DMS 273 (cell line): ENCODE measurements around the gene RBBP4.
A peak's percentile ranks its signal among the peaks of the same experiment; 100 is the strongest.
"Not testable (repeated sequence)": the region's sequence is repeated elsewhere in the genome, so short reads cannot be mapped to it uniquely, and the experiment has no call there.

ENCODE experiments used
- DNase-seq: peaks from one replicate; lab custom pipeline; 2025; ENCODE audit not compliant: unreplicated experiment; lab: John Stamatoyannopoulos, UW

Gene RBBP4

DNA sequence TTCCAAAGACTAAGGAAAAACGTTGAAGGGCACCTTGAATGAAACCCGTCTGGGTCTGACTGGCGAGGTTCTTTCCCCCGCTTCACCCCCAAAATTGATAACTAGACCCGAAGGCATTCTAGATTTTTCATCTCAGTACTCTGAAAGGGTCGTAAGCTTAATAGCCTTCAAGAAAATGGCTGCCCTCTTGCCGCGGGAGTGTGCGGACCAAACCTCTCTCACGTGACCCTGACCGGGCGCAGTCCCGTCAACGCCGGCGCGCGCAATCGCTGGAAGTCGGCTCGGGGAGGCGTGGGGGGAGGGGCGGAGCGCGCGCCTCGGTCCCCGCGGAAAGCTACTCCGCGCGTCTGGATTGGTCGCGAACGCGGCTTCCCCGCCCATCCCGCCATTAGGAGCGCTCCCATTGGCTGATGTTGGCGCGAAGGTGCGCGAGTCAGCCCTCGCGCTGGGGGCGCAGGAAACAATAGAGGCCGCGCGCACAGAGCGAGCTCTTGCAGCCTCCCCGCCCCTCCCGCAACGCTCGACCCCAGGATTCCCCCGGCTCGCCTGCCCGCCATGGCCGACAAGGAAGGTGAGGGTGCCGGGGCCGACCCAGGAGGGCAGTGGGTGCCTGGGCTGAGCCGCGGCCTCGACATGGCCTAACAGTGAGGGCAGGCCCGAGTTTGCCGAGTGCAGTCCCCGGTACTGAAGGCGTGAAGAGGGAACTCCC, at the start of gene RBBP4:
TSS of gene RBBP4 (plus strand) at position 457 of the 709 bp plus-strand sequence. CDS start at position 556, 99 bp downstream.
- DNase-seq: peak; percentile 99

- no peak for DNase-seq
These were observed 45.1 kb upstream of the RBBP4 start for GRCh38 chr1:32605711-32606424.

GRCh38 chr1:32606565-32607371, 44.2 kb upstream of the RBBP4 start:
- DNase-seq: no peak

GRCh38 chr1:32609180-32609579, 41.8 kb upstream of the RBBP4 start:
- no peak for DNase-seq

DNA sequence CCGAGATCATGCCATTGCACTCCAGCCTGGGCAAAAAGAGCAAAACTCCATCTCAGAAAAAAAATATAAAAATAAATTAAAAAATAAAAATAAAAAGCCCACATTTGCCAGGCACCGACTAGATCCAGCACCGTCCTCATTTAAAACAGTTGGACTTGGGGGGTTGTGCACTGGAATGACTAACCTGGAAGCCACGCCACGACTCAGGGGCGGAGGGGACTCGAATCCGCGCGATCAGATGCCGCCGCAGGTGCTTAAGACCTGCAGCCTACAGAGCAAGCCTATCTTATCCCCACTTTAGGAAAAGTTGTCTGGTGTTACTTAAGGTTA, 39.2 kb upstream of the RBBP4 start:
- no peak for DNase-seq

GRCh38 chr1:32612189-32612881, 38.7 kb upstream of the RBBP4 start:
- peak; percentile 93 for DNase-seq

DNA sequence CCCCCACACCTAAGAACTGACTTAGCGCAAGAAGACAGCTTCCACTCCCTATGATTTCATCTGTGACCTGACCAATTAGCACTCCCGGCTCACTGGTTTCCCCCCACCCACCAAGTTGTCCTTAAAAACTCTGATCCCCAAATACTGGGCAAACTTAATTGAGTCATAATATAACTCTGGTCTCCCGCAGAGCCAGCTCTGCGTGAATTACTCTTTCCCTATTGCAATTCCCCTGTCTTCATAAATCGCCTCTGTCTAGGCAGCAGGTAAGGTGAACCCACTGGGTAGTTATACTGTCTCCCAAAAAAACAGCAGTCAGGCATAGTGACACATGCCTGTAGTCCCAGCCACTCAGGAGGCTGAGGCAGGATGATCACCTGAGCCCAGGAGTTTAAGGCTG, 37.5 kb upstream of the RBBP4 start:
- no peak for DNase-seq

DNA sequence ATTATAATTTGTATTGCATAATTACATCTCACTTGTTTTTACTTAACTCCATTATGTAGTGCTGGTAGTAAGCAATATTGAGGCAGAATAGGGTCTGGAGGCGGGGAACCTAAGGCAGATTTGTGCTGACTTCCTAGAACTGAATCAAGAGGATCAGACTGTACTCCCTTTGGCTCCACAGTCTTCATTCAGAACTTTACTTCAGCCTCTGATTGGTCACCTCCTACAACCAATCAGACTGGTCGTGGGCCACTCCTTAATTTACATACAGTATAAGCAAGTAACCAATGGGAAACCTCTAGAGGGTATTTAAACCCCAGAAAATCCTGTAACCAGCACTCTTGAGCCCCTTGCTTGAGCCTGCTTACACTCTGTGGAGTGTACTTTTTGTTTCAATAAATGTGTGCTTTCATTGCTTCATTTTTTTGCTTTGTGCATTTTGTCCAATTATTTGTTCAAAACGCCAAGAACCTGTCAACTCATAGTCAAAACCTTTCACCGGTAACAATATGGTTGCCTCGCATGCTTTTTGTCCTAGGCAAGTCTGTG, 32.3 kb upstream of the RBBP4 start:
- peak; percentile 38 for DNase-seq

DNA sequence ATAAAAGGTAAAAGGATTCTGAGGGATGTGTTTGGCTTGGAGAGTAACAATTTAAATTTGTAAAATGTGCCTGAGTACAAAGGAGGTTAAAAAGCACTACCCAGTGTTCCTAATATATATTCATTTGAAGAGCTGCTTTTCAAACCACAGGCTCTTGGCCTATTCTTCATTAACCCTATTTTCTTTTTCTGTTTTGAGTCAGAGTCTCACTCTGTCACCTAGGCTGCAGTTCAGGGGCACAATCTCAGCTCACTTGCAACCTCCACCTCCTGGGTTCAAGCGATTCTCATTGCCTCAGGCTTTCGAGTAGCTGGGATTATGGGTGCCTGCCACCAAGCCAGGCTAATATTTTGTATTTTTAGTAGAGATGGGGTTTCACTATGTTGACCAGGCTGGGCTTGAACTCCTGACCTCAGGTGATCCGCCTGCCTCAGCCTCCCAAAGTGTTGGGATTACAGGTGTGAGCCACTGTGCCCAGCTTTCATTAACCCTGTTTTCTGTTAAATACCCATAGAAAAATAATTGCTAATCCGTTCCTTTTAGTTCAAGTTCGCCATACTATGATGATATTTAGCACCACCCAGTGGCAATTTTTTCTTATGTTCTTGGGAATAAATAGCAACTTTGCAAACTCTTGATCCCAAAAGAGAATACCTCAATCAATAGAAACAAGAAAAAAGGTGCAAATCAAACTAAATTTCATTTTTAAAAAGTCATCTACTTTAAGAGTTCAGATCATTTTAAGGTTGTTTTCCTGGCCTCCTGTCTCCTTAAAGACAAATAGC, 31.1 kb upstream of the RBBP4 start:
- DNase-seq: peak; percentile 26

DNA sequence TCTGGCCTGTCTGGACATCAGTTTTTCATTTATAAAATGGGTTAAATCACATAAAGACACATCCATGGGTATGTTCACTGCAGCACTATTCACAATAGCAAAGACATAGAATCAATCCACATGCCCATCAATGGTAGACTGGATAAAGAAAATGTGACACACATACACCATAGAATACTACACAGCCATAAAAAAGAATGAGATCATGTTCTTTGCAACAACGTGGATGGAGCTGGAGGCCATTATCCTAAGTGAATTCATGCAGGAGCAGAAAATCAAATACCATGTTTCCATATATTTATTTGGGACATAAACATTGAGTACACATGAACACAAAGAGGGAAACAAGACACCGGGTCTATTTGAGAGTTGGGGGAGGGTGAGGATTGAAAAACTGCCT, 28.8 kb upstream of the RBBP4 start:
- DNase-seq: no peak

DNA sequence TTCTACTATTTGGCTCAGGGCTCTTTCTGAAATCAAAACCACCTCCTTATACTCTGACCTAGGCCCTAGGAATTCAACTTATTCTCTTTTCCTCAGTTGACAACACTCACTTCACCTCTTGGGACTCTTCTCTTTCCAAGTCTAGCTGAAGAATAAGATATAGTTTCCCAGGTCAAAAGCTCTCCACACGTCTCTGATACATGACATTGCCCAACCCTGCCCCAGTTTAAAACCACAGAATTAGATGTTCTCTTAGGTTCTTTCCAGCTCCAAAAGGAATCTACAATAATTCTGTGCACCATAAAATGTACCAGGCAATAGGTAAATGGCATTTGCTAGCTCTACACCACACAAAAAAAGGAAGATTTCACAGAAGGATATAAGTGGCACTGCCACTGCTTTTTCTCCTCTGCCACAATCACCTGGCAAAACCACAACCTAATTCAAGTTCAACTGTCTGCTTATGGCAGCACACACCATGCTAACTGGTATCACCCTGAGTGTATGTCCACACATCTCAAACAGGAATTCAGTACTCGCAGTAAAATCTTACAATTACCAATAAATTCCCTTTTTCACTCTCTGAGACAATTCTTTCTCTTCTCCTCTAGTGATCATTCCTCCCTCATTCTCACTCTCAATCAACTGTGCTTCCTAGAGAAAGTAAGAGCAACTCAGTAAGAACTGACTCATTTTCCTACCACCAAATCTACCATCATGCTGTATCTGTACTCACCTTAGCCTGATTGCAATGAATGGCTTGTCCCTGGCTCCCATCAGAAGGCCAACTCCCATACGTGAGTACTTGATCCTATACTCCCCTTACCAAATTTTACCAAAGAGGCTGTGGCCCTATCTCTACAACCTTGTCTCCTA, 28.0 kb upstream of the RBBP4 start:
- no peak for DNase-seq

- no peak for DNase-seq
These were observed 27.2 kb upstream of the RBBP4 start for GRCh38 chr1:32623775-32624174.

DNA sequence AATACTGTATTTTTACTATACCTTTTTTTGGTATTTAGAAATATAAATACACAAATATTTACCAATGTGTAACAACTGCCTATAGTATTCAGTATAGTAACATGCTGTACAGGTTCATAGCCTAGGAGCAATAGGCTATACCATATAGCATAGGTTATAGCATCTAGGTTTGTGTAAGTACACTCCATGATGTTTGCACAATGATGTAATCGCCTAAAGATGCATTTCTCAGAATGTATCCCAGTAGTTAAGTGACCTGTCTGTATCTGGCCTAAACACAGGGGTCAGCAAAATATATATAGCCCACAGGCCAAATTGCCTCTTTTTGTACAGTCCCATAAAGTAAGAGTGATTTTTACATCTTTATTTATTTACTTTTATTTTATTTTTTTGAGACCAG, 24.8 kb upstream of the RBBP4 start:
- no peak for DNase-seq

DNA sequence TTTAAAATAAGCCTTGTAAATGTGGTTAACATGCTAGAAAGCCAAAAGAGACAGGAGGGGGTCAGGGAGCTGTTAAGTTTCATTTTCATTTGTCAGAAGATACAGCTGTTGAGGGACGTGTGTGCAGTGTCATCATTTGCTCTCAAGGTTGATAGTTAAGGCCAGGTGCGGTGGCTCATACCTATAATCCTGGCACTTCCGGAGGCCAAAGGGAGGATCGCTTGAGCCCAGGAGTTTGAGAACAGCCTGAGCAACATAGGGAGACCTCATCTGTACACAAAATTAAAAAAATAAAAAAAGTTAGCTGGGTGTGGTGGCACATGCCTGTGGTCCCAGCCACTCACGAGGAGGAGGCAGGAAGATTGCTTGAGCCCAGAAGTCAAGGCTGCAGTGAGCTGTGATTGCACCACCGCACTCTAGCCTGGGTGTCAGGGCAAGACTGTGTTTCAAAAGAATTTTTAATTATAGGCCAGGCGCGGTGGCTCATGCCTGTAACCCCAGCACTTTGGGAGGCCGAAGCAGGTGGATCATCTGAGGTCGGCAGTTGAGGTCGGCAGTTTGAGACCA, 23.3 kb upstream of the RBBP4 start:
- DNase-seq: no peak

DNA sequence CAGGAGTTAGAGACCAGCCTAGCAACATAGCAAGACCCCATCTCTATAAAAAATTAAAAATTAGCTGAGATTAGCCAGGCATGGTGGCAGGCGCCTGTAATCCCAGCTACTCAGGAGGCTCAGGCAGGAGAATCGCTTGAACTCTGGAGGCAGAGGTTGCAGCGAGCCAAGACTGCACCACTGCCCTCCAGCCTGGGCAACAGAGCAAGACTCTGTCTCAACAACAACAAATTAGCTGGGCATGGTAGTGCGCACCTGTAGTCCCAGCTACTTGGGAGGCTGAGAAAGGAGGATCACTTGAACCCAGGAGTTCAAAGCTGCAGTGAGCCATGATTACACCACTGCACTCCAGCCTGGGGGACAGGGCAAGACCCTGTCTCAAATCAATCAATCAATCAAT, 20.8 kb upstream of the RBBP4 start:
- DNase-seq: not testable (repeated sequence)

DNA sequence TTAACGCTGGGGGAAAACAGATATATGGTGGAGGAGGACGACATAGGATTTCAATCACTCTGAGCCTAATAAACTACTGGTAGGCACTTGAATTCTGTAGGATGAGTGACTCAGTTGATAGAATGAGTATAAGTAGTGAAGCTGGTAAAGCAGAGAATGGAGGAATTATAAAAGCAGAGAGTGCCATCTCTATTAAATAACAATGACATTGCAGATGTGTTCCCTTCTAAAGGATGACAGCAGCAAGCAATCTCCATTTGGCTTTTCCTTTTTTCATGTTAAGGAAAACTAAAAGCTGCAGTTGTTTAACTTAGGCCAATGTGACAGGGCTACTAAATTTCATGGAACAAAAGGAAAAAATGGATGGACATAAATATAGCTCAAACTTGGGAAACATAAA, 18.2 kb upstream of the RBBP4 start:
- no peak for DNase-seq

DNA sequence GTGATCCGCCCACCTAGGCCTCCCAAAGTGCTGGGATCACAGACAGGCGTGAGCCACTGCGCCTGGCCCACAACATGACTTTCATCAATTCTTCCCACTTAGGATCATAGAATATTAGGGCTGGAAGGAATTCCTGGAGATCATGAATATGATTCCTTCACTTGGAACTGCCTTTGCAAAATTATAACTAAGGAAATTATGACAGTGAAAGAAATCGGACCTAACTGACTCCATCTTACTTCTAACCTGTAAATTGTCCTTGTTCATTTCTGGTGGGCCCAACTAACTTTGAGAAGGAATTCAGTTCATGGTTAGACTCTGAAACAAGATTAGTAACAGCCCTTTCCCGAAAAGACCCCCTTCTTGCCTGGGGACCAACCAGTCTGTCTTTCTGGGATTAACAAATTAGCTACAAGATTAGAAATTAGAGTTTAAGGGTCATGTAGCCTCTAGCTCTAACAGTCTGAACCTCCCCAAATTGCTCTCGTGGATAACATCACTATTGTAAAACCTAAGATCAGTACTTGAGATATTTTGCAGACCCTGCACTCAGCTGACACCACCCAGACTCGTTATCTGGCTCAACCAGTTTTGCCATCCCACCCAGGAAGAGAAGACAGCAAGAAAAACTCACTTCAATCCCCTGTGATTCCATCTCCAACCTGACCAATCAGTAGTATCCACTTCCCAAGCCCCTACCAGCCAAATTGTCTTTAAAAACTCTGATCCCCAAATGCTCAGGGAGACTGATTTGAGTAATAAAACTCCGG, 15.3 kb upstream of the RBBP4 start:
- no peak for DNase-seq

- no peak for DNase-seq
These were observed 13.9 kb upstream of the RBBP4 start for GRCh38 chr1:32636914-32637645.
